ENCODE data around the gene PAFAH2. TPM values are rescaled to one million over a fixed set of nuclear protein-coding genes. Genes with fewer than 3 reads are reported as not detected.

Gene PAFAH2
- total RNA-seq, 2 experiments from 2014 or later, result 8.2 to 10.0 TPM

DNA sequence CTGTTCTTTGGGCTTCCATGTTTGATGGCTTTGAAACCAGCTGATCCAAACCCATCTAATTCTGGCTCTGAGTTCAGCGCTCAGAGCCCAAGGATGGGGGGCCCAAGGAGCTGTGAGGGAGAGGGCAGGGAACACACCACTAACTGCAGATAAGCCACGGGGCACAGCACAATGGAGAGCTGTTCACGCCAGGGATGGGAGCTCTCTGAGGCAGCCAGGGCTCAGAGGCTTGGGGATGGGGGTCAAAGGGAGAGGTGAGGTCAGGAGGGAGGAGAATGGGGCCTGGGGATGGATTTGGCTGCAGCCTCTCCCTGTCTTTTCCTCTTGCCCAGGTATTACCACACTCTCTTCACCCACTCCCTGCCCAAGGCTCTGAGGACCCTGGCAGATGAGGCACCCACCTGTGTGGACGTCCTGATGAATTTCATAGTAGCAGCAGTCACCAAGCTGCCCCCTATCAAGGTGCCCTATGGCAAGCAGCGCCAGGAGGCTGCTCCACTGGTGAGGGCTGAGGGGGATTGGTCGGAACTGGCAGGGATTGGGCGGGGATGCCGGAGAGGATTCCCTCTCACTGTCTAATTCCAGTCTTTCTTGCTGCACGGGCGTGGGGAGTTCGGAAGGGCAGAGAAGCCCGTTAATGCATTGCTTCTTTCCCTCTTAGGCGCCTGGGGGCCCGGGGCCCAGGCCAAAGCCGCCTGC lies 36.8 kb upstream of the PAFAH2 start:
- CTCF ChIA-PET, result interaction anchor here (0.8 to 2.8 kb wide), 10 partner anchors 11 to 287 kb away, joined by 3 to 9 read pairs (median 4); partner anchors contain the start of genes CEP85 and SLC30A2
- POLR2A ChIA-PET, result interaction anchor here (0.5 kb wide), 1 partner anchor 705 kb away, joined by 5 read pairs; no protein-coding TSS in a partner anchor

DNA sequence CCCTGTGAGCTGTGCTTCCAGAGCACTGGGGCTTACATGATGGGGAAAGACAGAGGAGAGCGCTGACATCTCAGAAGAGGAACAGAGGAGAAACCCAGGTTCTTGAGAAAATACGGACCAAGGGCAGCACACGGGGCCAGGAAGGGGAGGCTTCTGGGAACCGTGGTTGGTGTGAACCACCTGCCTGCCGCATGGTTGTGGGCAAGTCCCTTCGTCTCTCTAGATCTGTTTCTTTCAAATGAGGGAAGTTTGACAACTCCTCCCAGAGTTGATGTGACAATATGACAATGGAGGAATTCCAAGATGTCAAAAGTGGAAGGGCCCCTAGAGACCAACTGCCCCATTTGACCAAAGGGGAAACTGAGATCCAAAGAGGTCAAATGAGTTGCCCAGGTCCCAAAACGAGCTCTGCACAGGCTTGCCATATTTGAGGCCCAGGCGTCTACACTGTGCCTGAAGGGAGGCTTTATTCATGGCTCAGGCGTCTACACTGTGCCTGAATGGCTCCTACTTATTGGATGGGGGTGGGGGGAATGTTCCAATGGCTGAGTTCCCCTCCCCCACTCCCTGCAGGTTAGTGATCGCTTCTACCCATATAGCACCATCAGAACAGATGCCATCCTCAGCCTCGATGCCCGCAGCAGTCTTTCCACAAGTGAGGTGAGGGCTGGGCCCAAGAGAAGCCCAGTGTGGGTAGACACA lies 34.9 kb upstream of the PAFAH2 start:
- ChIA-PET CTCF (interaction anchor here (1.1 to 1.2 kb wide), 2 partner anchors 11 to 25 kb away, joined by 3 read pairs; no protein-coding TSS in a partner anchor), POLR2A (no interaction called here)

DNA sequence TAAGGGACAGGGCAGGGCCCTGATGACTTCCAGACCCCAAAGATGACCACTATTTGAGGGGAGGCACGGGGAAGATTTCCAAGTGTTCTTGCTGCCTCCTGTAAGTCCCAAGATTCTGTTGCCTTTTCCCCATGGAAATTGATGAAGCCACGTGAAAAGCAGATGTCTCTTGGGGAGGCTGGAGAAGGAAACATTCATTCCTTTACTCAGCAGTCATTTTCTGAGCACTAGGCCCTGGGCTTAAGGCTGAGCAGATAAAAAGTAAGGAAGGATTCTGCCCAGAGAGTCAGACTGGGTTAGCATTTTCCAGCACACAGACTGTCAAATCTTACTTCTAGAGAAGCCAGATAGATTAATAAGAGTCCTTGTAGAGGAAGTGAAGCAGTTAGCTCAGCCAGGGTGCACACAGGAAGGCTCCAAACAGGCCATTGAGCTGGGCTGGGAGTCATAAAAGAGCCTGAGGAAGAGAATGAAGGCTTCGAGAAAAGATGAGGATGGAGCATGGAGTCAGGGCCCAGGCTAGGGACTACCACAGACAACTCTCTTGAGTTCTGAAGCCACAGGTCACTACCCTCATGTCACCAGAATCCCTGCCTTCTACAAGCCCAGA lies 33.9 kb upstream of the PAFAH2 start:
- ChIA-PET CTCF (interaction anchor here (1.1 kb wide), 1 partner anchor 12 kb away, joined by 3 read pairs; no protein-coding TSS in a partner anchor), POLR2A (no interaction called here)

DNA sequence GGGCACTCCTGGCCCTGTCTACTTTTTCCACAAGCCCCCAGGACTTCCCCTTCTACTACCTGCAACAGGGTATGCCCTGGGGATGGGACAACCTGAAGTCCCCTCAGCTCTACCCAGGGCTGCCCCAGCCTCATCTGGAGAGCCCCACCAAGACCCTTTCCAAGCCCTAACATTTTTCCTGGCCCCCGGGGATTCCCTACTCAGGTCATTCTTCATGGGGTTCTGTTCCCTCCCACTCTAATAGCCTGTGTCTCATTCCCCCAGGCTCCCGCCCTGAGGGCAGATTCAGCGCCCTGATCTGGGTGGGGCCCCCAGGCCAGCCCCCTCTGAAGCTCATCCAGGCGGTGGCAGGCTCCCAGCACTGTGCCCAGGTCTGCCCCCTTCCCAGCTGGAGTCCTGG lies 33.3 kb upstream of the PAFAH2 start:
- CTCF ChIA-PET, result no interaction called here
- POLR2A ChIA-PET, result no interaction called here

DNA sequence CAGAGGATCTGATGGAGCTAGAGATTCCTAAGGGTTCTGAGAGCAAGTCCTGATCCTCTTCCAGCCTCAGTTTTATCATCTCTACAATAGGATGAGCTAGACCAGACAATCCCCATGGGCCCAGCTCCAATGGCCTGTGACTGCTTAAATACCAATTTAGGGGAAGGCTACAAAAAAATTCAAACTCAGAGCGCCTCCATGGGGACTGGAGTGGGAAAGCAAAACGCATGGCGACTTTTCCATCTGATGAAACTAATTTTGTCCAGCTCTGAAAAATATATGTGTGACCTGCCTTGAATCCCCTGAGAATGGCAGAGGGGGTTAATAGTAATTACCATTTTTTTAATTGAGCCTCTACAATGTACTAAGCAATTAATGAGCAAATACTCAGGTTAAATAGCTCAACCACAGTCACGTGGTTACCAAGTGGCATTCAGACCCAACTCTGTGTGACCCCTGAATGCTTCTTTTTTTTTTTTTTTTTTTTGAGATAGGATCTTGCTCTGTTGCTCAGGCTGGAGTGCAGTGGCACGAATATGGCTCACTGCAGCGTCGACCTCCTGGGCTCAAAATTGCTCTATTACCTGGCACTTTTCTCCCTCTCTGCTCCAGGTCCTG lies 32.1 kb upstream of the PAFAH2 start:
- ChIA-PET POLR2A (no interaction called here), CTCF (interaction anchor here (0.5 to 1.4 kb wide), 3 partner anchors 11 to 871 kb away, joined by 3 read pairs; no protein-coding TSS in a partner anchor)

DNA sequence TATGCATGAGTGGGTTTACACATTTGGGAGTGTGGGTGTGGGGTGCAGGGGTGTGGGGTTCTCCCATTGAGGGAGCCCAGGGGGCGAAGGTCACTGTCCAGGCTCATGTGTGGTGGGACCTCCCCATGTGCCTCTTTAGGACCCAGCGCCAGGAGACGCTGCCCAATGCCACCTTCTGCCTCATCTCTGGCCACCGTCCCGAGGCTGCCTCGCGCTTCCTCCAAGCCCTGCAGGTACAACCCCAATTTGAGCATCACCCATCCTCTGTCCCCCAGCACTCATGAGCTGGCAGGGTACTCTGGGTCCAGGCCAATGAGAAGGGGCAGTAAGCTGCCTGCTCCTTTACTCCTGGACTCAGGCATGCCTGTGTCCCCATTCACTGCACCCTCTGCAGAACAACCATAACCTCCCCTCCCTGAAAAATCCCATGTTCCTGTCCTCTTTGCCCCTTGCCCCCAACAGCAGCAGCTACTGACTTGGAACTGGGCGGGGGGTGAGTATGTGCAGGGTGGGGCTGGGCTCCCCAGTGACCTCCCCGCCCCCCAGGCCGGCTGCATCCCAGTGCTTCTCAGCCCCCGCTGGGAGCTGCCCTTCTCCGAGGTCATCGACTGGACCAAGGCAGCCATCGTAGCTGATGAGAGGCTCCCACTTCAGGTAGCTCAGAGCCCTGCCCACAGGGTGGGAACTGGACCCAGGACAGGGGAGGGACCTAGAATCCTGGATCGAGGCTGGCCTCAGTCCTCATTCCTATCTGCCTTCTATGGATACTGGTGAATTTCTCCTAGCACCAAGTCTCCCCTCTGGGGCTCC lies 31.4 kb upstream of the PAFAH2 start:
- ChIA-PET POLR2A (no interaction called here), CTCF (interaction anchor here (0.6 to 1.4 kb wide), 2 partner anchors 12 to 872 kb away, joined by 3 read pairs; no protein-coding TSS in a partner anchor)

DNA sequence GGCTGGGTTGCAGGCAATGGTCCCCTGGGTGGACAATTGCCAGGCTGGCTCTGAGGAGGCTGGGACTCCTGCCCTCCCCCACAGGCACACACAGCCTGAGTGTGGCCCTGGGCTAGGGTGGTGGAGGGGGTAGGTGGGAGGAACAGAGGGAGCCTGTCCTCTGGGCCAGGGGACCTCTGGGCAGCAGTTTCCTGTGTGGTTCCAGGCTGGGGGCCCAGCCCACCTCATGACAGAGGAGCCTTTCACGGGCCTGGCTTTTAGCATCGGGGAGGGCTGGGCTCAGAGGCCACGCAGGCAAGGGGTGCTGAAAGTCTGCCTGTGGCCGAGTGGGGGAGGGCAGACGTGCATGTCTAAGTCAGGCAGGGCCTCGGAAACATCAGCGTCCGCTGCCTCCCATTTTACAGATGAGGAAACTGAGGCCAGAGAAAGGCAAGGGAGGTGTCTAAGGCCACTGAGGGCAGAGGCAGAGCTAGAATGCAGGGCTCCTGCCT lies 30.7 kb upstream of the PAFAH2 start:
- ChIA-PET CTCF (no interaction called here), POLR2A (no interaction called here)

DNA sequence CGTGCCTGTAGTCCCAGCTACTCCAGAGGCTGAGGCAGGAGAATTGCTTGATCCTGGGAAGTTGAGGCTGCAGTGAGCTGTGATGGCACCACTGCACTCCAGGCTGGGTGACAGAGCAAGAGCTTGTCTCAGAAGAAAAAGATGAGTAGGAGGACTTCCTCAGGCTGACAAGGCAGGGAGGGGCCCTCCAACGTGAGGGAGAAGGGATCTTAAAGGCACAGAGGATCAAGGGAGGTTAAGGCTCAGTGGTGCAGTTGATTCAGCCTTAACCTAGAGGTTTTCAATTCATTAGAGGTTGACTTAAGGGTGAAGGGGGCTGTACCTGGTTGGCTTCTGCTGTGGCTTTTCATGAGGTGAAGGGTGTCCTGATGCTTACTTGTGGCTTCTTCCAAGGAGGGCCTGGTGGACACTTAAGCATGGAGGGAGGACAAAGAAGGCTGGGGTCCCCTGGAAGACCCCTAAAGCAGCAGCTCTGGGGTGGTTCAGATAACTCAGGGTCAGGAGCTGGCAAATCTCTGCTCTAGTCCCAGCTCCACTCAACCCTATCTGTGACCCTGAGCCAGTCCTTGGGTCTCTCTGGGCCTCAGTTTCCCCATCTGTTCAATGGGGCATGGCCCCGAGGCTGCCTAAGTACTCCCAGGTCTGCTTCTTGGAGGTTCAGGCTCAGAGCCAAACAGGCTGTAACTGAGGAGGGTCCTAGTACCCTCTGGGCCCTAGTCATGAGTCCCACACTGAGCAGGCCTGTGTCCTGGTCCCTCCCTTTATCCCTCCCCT lies 30.0 kb upstream of the PAFAH2 start:
- ChIA-PET CTCF (interaction anchor here (0.7 to 1.5 kb wide), 2 partner anchors 8 to 112 kb away, joined by 3 to 8 read pairs; no protein-coding TSS in a partner anchor), POLR2A (no interaction called here)

DNA sequence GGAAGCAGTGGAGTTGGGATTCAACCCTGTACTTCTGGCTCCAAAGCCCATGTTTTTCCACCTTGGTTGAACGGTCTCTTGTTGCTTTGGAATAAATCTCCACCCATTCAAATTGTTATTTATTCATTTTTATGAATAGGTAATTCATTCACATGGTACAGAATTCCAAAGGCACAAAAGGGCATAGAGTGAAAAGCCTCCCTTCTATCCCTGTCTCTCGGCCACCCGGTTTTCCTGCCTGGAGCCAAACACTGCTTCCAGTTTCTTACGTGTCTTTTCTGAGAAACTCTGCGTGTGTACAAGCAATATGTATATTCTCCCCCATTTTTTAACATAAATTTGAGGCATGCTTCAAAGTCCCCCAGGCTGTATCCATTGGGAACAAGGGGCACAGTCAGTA lies 27.7 kb upstream of the PAFAH2 start:
- POLR2A ChIA-PET, result no interaction called here

DNA sequence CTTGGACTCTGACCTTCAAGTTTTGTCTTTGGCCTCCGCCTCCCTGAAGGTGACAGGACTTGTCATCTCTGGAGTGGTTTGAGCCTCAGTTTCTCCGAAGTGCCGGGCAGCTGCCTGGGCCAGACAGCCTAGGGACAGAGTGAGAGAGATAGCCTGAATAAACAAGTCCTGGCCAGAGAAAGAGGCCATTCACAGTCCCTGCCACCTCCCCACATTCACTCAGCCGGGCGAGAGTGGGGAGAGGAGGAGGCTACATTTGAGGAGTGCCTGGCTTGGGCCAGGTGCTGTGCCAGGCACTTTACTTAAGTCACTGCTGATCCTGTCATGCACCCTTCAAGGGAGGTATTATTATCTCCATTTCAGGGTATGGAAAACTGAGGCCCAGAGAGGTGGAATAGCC lies 27.2 kb upstream of the PAFAH2 start:
- POLR2A ChIA-PET, result no interaction called here

More for the DNA sequence above, 27.7 kb upstream of the PAFAH2 start:
- CTCF ChIA-PET, result no interaction called here

DNA sequence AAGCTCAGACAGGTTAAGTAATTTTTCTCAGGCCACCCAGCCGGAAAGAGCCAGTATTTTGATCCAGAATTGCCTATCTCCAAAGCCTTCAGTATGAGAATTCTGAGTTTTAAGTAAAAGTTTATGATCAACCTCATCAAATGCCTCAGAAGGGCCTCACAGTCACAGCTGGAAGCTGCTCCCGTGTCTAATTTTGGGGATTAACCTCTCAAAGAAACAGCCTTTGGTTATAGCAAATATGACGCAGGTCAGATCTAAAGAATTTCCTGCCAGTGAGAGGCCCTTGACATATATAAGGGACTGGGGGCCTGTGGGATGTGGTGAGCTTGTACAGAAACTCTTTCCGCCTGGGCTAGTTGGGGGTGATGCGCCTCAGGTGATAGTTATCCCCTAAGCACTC lies 26.0 kb upstream of the PAFAH2 start:
- ChIA-PET POLR2A (no interaction called here), CTCF (interaction anchor here (1.4 kb wide), 1 partner anchor 12 kb away, joined by 3 read pairs; no protein-coding TSS in a partner anchor)

More for the DNA sequence above, 27.2 kb upstream of the PAFAH2 start:
- CTCF ChIA-PET, result interaction anchor here (1.4 kb wide), 1 partner anchor 11 kb away, joined by 3 read pairs; no protein-coding TSS in a partner anchor

DNA sequence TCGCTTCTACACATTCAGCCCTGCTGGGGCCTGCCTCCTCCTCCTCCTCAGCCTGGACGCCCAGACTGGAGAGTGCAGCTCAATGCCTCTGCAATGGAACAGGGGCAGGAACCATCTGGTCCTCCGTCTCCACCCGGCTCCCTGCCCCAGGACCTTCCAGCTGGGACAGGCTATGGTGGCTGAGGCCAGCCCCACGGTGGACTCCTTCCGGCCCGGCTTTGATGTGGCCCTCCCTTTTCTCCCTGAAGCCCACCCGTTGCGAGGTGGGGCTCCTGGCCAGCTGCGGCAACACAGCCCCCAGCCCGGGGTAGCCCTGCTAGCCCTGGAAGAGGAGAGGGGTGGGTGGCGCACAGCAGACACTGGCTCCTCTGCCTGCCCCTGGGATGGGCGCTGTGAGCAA lies 25.1 kb upstream of the PAFAH2 start:
- ChIA-PET POLR2A (no interaction called here), CTCF (interaction anchor here (1.1 kb wide), 1 partner anchor 24 kb away, joined by 3 read pairs; no protein-coding TSS in a partner anchor)

DNA sequence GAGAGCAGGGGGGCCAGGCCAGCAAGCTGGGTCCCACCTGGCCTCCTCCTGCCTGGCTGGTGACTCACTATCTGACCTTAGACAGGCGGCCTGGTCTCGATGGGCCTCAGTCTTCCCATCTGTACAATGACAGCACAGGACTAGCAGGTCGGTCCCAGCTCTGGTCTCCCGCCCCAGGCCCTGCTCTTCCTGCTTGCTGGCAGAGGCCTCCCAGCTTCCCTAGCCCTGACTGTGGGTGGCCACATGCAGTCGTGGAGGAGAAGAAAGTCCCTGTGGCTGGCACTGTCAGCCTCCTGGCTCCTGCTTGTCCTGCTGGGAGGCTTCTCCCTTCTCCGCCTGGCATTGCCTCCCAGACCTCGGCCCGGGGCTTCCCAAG lies 24.5 kb upstream of the PAFAH2 start:
- ChIA-PET POLR2A (interaction anchor here (0.5 kb wide), 1 partner anchor 323 kb away, joined by 4 read pairs; no protein-coding TSS in a partner anchor), CTCF (interaction anchor here (1.1 kb wide), 1 partner anchor 23 kb away, joined by 3 read pairs; no protein-coding TSS in a partner anchor)

DNA sequence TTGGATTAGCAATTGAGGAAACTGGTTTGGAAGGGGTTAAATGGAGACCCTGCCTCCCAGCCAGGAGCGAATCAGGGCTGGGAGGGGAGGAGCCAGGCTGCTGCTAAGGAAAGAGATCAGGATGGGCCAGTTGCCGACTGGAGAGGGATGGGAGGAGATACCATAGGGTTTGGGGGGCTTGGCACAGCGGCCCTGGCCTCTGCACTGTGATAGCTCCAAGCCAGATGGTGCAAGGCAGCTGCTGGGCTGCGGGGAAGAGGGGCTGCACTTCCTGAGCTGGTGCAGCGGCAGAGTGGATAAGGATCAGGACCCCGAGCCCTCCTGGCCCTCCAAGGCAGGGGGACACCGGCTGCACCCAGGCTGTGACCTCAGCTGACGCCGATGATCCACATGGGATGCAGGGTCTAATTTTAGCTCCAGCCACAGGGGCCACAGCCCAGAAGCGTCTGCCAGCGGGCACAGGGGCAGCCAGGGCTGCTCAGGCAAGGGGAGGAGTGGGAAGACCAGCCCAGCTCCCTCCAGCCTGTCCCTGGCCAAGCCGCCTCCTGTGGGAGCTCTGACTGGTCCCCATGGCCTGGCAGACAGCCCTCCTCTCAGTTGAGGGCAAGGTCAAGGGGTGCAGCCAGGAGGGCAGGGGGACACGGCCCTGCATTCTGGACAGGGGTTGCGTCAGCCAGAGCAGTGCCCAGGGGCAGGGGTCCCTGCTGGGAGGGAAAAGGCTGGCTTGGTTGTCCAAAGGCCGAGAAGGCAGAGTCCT lies 24.0 kb upstream of the PAFAH2 start, which contains the start of gene EXTL1:
EXTL1 (plus strand) TSS at position 129 of the 757 bp plus-strand sequence. CDS start 872 bp downstream, outside the sequence.
- POLR2A ChIA-PET, result interaction anchor here (0.5 kb wide), 1 partner anchor 323 kb away, joined by 4 read pairs; no protein-coding TSS in a partner anchor

DNA sequence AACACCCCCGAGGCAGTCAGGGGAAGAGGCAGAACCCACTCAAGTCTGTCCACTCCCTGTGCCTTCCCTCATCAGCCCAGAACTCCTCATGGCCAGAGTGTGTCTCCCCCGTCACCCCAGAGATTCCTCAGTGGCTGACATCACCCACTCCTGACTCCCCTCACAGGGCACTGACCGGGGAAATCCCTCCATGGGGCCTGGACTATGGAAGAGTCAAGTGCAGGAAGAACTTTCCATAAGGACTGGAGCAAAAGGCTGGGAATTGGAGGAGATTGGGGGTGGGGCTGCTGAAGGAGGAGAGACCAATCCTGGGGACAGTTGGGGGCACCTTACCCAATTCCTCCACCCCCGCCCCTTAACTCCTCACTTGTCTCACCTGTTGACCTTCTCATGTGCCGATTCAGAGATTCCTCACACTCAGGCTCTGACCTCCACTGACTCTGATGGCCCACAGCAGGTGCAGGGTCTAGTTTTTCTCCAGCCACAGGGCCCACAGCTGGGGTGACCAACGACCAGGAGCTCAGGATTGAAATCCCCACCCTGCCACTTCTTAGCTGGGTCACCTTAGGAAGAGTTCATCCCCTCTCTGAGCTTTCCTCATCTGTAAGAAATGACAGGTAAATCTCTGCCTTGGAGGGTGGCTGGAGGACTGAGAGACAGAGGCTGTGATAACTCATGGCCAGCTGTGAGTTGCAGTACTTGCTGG lies 23.2 kb upstream of the PAFAH2 start:
- POLR2A ChIA-PET, result no interaction called here

More for the DNA sequence above, 24.0 kb upstream of the PAFAH2 start, which contains the start of gene EXTL1:
- CTCF ChIA-PET, result interaction anchor here (1.1 kb wide), 1 partner anchor 22 kb away, joined by 3 read pairs; no protein-coding TSS in a partner anchor

DNA sequence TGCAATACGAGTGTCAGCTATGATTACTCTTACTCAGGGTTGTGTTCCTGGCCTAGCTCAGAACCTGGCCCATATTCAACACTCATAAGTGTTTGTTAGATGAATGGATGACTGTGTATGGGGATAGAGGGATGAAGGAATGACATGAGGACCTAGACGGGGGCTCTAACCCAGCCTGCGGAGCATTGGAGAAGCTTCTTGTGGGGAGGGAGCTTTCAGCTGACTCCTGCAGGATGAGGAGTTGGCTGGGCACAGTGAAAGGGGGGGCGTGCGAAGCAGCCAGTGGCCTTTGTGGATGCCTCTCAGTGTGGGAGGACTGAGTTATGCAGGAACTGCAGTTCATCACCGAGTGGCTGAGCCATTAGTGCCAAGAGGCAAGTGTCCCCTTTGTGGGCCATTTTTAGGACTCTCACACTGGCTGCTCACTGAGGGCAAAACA lies 22.5 kb upstream of the PAFAH2 start:
- POLR2A ChIA-PET, result no interaction called here
- CTCF ChIA-PET, result interaction anchor here (0.6 kb wide), 1 partner anchor 303 kb away, joined by 4 read pairs; no protein-coding TSS in a partner anchor

More for the DNA sequence above, 23.2 kb upstream of the PAFAH2 start:
- CTCF ChIA-PET, result no interaction called here
